NCI-H82 treated with DMSO at 0.1 percent for 48 hours (cell line): ENCODE measurements around the gene GALNT11.
A peak's percentile ranks its signal among the peaks of the same experiment; 100 is the strongest.
"Not testable (repeated sequence)": the region's sequence is repeated elsewhere in the genome, so short reads cannot be mapped to it uniquely, and the experiment has no call there.

Experiments
- DNase-seq: peaks from one replicate; lab custom pipeline; 2025; ENCODE audit not compliant: unreplicated experiment; lab: John Stamatoyannopoulos, UW

Gene GALNT11

GRCh38 chr7:152025077-152025936 lies at the start of gene GALNT11:
Gene GALNT11 (plus strand): TSS chr7:152025674. CDS start chr7:152094228, 68,554 bp downstream.
- peak; percentile 37 for DNase-seq

- peak; percentile 21 for DNase-seq
These were observed 46.9 kb upstream of the GALNT11 start for GRCh38 chr7:151978616-151979015.

DNA sequence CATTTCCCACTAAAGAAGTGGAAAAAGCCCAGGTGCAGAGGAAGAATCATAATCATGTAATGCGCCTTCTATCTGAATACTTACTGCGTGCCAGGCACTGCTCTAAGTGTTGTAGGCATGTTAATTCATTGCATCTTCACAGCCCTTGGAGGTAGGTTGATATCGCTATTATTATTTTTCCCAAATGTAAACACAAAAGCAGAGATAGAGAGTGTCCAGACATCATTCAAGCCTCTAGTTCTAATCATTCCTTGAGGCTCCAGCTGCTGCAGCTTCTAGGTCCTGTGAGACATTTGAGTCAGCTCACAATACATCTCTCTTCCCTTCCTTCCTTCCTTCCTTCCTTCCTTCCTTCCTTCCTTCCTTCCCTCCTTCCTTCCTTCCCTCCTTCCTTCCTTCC lies 44.3 kb upstream of the GALNT11 start:
- DNase-seq: no peak

DNA sequence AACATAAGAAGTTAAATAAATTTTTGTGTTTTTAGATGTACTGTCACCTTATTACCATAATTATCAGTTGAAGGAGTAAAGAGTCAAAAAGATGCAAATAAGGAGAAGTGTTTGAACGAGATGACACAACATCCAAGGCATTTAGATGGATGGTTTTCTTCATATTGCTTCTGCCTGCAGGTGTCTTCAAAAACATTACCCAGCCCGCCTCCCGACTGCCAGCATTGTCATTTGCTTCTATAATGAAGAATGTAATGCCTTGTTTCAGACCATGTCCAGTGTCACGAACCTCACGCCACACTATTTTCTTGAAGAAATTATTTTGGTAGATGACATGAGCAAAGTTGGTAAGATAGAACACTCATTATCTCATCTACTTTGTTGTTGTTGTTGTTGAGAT lies 42.7 kb upstream of the GALNT11 start:
- DNase-seq: no peak

- no peak for DNase-seq
These were observed 40.9 kb upstream of the GALNT11 start for GRCh38 chr7:151984612-151985011.

- no peak for DNase-seq
These were observed 37.5 kb upstream of the GALNT11 start for GRCh38 chr7:151987748-151988529.

- no peak for DNase-seq
These were observed 33.1 kb upstream of the GALNT11 start for GRCh38 chr7:151992375-151992774.

DNA sequence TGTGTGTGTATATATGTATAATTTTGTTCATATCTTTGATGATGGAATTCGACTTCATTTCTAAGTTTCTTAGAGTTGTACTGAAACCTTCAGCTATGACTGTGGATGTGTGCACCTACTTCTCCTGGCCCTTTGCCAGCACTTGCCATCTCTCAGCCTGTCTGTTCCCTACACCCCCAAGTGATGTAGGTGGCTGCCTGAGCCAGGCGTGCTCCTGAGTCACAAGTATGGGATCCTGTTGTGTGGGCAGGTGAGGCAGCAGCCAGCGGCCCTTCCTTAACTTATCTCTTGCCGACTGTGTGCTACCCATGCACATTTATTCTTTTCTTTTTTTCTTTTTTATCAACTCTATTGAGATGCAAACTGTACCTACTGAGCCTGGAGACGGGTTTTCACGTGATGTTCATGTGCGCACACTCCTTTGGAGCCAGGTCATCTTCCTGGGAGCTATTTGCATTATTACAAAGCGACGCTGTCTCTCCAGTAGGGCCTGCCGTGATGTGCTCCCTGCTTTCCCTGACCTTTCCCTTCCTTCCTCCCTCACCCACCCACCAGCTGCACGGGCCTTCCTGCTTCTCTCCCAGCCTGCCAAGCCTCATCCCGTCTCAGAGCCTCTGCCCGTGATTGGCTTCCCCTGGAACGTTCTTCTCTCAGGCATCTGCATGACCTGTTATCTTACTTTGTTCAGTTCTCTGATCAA lies 31.3 kb upstream of the GALNT11 start:
- DNase-seq: no peak

GRCh38 chr7:151999424-152000090 lies 25.9 kb upstream of the GALNT11 start:
- DNase-seq: no peak

- DNase-seq: no peak
These were observed 25.3 kb upstream of the GALNT11 start for GRCh38 chr7:152000191-152000590.

DNA sequence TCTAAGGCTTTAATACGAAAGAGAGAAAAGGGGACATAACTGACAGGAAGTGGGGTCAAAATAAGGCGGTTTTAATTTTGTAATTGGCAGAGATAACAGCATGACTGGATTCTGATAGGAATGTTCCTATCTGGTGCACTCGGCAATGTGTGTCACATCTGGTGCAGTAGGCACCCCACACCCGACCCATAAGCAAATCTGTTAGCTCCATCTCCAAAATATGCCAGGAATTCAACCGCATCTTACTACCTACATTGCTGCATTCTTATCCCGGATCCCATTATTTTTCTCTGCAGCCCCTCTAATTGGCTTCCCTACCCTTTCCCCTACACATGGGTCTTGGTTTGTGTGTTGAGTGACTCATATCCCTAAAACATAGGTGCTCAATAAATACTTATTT lies 19.1 kb upstream of the GALNT11 start:
- DNase-seq: no peak

- no peak for DNase-seq
These were observed 13.6 kb upstream of the GALNT11 start for GRCh38 chr7:152011860-152012259.

GRCh38 chr7:152013230-152013629 lies 12.2 kb upstream of the GALNT11 start:
- no peak for DNase-seq

GRCh38 chr7:152013974-152014373 lies 11.5 kb upstream of the GALNT11 start:
- DNase-seq: no peak

- DNase-seq: no peak
These were observed 10.8 kb upstream of the GALNT11 start for GRCh38 chr7:152014722-152015121.

DNA sequence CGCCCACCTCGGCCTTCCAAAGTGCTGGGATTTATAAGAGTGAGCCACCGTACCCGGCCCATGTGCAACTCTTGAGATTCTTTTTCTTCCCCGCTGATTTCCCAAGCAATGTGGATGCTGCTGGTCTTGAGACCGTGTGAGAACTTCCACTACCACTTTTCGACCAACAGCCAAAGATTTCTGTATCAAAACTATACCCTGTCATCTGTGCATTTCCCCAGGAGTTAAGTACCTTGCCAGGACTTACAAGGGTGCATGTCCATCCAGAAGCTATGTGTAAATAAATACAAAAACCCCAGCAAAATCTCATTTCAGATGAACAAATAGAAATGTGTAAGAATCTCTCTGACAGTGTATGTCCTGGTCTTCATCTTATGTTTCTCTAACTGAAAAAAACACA lies 9.9 kb upstream of the GALNT11 start:
- no peak for DNase-seq

- no peak for DNase-seq
These were observed 8.5 kb upstream of the GALNT11 start for GRCh38 chr7:152016947-152017346.

DNA sequence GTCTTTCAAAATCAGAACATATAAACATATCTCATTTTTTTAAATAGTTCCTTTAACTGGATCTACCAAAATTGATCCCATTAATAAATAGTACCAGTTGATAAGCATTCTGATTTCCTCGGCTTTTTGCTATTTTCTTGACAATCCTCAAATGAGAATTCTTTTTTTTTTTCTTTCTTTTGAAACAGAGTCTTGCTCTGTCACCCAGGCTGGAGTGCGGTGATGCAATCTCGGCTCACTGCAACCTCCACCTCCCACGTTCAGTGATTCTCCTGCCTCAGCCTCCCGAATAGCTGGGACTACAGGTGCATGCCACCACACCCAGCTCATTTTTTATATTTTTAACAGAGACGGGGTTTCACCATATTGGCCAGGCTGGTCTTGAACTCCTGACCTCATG lies 7.8 kb upstream of the GALNT11 start:
- DNase-seq: not testable (repeated sequence)

DNA sequence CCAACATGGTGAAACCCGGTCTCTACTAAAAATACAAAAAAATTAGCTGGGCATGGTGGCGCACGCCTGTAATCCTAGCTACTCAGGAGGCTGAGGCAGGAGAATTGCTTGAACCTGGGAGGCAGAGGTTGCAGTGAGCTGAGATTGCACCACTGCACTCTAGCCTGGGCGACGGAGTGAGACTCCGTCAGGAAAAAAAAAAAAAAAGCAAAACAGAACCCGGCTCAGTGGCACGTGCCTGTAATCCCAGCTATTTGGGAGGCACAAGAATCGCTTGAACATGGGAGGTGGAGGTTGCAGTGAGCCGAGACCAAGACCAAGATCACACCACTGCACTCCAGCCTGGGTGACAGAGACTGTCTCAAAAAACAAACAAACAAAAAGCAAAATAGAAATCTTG lies 3.7 kb upstream of the GALNT11 start:
- not testable (repeated sequence) for DNase-seq

- no peak for DNase-seq
These were observed 740 bp downstream of the GALNT11 start for GRCh38 chr7:152025937-152026890.
